Right renal cortex interstitium (tissue), 3 donors: ENCODE measurements around the gene DRICH1. TPM values are rescaled to one million over a fixed set of nuclear protein-coding genes. Genes with fewer than 3 reads are reported as not detected.
"Not testable (repeated sequence)": the region's sequence is repeated elsewhere in the genome, so short reads cannot be mapped to it uniquely, and the experiment has no call there.

Experiments
- DNase-seq, 3 donors: peaks; one replicate each; pipeline ENCODE4 v3.0.0-alpha.2; 2013; ENCODE audit warnings: low read depth in 3 of 3, low spot score in 2 of 3
- polyA plus RNA-seq, 3 donors: library from polyadenylated mRNA; unstranded; fragments of 120-200 nt; gene quantifications; one replicate each; pipeline ENCODE4 v1.2.1, GENCODE V29; 2013; ENCODE audit not compliant: insufficient read length in 3 of 3

DRICH1 gene
- polyA plus RNA-seq, 3 donors, result 1.4 to 2.5 (median 1.7) TPM

DNA sequence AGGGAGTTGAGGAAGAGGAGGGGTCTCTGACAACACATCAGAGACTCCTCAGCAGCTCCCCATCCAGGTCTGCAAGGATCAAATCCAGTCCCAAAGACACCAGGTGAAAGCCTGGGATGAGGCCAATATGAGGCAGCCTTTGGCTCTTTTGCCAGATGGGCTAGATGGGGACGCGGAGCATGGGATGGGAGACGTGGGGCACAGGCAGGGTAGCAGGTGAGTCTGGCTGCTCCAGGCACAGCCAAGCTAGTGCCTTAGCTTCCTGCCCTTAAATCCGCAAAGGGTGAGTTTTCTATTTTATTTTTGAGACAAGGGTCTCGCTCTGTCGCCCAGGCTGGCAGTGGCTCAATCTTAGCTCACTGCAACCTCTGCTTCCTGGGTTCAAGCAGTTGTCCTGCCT is 19.6 kb upstream of the DRICH1 start:
- no peak for DNase-seq

DNA sequence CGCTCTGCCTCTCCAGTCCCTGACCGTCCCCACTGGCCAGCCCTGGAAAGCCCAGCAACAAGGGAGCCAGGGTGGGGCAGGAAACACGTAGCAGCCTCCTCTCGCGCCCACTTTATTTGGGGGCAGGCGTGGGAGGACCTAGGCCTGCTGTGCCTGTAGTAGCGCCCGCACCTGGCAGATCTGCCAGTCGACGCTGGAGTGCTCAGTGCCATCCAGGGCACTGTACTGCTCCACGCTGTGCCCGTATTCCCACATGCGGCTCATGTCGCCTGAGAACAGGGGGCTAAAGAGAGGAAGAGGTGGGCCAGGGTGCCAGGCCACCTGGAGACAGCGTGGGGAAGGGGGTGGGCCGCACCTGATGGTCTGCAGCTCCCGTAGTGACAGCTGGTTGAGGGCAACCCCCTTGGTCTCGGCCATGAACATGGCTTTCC is 17.0 kb upstream of the DRICH1 start:
- no peak for DNase-seq

DNA sequence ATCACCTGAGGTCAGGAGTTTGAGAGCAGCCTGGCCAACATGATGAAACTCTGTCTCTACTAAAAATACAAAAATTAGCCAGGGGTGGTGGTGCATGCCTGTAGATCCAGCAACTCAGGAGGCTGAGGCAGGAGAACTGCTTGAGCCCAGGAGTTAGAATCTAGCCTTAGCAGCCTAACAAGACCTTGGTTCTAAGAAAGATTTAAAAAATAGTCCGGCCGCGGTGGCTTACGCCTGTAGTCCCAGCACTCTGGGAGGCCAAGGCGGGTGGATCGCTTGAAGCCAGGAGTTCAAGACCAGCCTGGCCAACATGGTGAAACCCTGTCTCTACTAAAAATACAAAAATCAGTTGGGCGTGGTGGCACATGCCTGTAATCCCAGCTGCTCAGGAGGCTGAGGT is 14.4 kb upstream of the DRICH1 start:
- not testable (repeated sequence) for DNase-seq

DNA sequence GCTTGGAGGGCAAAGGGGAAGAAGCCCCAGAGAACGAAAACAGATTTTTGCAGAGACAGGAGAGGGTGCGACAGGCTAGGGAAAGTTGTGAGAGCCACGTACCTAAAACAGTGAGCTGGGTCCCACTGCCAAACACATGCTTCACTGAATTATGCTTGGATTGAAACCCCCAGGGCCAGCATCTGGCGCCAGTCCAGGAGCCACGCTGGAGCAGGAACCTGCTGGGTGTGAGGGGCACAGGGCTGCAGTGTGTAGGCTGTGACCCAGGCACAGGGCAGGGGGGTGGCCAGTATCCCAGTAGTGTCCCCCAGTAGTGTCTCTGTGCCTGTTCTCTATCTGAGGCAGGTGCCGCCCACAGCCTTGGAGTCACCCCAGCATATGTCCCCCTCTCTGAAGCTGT is 8.1 kb upstream of the DRICH1 start:
- DNase-seq, result not testable (repeated sequence)

DNA sequence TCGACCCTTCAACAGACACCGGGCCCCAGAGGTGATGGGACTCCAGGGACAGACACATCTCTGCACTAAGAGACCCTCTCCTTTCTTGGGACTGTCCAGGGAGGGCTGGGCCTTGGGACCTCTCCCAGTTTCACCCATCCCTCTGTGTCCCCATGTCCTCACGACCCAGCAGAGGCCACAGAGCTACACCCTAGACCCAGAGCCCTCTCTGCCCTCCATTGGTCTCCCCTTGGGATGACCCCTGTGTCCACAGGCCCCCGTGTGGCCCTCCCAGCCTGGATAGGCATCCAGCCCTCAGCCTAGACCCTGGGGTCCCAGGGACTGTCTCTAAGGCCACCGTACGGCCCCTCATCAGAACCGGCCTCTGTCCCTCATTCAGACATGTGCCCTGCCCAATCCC is 7.5 kb upstream of the DRICH1 start:
- DNase-seq, result no peak

DNA sequence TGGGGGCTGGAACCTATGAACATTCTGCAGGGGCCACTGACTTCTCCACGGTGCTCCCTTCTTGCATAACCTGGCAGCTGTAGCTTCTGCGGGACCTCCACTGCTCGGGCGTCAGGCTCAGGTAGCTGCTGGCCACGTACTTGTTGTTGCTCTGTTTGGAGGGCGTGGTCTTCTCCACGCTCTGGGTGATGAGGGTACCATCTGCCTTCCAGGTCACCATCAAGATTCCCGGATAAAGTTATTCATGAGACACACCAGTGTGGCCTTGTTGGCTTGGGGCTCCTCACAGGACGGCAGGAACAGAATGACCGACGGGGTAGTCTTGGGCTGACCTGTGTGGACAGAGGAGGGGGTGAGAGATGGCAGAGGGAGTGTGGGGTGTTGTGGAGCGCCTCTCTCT is 6.5 kb upstream of the DRICH1 start:
- no peak for DNase-seq

DNA sequence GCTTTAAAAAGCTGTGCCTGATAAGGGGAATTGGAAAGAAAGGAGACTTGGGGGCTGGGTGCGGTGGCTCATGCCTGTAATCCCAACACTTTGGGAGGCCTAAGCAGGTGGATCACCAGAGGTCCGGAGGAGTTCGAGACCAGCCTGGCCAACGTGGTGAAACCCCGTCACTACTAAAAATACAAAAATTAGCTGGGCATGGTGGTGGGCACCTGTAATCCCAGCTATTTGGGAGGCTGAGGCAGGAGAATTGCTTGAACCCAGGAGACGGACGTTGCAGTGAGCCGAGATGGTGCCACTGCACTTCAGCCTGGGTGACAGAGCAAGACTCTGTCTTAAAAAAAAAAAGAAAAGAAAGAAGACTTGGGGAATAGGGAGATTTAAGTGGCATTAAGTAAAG is 3.2 kb upstream of the DRICH1 start:
- DNase-seq, result not testable (repeated sequence)

DNA sequence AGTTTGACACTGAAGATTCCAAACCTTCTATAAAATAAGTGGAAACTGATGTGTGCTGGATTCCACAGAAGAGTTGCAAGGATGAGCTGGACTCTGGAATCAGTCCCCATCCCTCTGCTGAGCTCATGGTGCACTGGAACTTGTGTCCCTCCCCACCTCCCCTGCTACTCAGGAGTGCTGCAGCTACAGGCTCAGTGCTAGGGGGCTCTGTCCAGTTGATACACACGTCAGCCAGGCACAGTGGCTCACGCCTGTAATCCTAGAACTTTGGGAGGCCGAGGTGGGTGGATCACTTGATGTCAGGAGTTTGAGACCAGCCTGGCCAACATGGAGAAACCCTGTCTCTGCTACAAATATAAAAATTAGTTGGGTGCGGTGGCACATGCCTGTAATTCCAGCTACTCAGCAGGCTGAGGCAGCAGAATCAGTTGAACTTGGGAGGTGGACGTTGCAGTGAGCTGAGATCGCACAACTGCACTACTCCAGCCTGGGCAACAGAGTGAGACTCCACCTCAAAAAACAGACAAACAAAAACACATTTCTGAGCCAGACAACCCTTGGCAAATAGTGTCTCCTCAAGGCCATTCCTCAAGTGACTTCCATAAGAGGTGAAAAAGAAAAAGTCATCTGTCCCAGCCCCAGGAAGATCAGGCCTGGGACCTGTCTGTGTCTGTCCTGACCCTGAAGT is 3.9 kb downstream of the DRICH1 start:
- not testable (repeated sequence) for DNase-seq

DNA sequence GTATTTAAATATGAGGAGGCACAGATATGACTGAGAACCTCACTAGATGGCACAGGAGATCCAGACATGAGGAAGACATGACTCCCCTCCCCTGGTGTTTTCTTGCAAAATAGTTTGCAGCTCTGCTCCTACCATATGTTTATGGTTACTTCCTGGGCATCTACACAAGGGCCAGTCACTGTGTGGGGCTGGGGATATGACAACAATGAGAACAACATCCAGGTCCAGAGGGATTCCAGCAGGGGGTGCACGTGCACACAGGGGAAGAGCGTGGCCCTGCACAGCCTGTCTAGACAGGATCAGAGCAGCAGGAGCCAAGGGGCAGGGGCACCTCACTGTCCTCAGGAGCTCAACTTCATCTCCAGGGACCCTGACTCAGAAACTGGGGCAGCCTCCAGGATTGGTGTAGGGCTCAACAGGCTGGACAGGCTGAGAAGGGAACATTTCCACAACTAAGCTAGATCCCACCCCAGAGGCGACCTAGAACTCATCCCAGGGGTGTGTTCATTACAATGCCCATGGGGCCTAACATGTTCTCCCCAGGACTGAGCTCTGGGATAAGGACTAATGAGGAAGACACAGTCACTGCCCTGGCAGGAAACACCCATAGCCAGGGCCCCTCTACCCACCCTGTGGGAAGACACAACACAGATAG is 4.6 kb downstream of the DRICH1 start:
- DNase-seq, result not testable (repeated sequence)

DNA sequence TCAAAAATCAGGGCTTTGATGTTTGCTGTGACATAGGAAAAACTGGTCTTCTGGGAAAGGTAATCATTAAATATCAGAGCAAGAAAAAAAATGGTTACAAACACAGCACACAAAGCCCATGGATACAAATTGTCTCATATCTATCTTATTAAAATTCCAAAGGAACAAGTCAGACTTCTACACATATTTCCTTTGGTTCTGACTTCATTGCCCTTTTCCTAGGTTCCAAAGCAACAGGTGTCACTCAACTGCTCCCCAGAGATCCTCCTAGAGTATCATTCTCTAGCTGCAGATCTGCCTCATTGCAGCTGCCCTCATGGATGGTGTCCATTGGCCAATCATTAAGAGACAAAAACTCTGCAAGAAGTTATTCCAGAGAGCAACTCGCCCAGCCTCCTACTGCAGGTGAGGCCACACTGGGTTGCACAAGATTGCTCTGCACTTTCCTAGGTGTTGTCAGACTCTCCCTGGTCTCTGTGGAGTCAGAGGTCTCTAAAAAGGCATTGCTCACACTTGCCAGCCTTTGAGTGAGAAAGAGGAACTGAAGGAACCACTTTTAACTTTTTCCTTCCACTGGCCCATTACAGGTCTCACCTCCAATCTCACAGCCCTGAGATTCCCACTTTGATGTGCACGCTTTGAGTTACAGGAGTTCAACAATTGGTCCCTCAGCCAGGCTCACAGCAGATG is 5.7 kb downstream of the DRICH1 start:
- no peak for DNase-seq

DNA sequence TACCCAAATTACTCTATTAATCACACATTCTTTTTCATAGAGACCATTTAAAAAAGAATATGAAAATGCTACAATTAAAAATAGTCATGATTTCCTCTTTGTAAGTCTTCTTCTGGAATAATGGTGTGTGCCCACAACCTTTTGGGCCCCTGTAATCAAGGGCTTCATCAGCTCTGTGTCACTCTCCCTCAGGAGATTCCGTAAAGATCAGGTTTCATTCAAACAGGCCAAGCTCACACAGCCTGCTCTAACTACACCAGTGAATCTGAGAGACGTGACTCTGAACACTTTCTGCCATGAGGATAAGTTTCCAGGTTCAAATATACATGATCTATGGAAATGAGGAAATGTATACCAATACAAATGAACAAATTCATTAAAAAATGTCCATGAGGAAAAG is 9.5 kb downstream of the DRICH1 start:
- DNase-seq, result no peak

DNA sequence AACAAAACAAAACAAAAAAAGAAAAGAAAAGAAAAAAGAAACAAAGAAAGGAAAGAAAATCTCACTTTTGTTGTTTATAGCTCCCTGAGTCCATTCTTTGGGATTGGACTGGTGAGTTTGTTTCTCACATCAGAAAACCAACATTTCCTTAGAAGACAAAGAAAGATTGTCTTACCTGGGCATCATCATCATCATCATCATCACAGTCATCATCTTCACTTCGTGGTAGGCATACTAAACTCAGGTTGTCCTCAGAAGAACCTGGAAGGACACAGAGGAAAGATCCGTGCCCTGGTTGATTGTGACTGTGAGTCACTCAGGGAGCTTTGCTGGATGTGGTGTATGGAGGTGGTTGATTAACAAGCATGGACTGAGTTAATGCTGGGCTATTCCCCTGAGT is 10.2 kb downstream of the DRICH1 start:
- DNase-seq, result not testable (repeated sequence)

DNA sequence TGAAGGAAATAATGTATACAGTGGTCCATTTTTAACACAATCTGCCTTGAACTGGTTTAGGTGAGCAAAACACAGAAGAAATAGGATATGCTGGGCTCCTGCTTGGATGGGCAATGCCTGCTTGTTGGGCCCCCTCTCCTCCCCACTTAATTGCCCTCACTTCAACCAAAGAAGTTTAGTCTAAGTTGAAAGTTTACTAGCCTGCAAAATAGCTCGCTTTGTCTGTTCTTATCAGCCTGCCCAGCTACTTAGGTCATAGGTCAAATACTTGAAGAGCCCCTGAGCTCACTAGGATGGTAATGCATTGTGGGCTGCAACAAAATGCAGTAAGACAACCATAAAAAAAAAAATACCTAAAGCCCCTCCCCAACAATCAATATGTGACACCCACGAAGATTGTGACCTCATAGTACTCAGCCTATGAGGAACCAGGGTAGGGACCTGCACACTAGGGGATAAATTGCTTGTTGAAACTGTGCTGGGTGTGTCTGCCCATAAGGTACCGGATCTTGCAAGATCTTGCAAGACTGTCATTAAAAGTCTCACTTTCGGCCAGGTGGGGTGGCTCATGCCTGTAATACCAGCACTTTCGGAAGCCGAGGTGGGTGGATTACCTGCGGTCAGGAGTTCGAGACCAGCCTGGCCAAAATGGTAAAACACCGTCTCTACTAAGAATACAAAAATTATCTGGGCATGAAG is 10.9 kb downstream of the DRICH1 start:
- no peak for DNase-seq

DNA sequence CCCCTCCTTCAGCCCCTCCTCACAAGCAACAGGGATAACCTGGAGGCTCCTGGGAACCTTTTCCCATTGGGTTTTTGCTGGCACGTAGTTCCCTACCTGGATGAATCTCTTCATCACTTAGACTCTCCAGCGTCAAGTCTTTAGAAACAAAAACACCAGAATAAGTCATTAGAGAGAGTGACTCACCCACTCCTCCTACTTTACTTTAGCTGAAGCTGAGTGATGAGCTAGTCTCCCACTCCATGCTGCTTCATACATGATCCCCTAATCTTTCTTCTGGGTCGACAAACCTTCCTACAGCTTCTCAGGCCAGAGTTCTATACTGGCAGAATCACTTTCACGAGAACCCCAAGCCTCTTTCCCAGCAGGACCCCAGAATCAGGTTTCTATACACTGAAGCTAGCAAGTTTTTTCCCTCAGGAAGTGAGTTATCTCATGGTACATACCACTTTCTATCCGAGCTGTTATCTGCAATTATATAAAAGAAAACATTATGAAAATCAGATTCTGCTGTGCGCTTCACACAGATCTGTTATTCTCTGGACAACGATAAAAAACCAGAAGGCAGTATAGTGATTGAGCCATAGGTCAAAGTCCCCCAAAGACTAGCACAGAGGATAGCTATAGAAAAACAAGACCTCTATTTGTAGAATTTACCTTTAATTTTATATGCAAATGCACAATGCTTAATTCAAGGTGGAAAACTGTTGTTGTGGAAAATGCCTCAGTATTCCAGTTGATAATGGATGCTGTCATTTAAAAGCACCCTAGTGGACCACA is 18.7 kb downstream of the DRICH1 start:
- no peak for DNase-seq

DNA sequence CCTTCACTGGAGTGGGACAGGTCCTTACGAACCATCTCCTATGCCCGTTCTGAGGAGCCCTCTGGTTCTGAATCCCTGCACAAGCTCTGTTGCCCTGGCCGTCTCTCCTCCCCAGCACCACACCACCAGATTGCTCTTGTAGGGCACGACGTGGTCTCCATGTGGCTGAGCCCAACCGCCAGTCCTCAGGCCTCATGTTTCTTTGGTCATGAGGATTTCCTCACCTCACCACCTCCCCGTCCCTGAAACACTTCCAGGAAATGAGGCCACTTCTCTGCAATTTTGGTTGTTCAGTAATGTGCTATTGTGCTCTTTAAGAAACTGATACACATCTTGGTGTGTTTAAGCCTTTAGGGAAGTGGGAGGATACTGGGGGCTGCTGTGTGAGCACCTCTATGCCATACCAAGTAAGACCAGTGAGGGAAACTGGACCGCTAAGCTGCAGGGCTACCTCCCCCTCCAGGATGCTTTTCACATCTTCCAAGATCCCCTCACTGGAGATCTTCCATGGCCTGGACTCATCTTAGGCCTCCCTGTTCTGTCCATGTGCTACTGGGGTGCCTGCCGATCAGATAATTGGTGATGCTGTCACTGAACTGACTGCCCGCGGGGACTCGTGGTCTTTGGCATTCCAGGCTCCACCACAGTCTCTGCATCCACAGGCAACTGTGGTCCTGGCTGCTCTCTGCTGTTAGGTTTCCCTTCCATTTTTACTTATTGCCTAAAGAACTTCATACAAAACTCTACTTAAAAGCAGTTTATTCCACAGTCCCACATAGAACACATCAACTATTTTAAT is 21.9 kb downstream of the DRICH1 start:
- DNase-seq, result no peak

DNA sequence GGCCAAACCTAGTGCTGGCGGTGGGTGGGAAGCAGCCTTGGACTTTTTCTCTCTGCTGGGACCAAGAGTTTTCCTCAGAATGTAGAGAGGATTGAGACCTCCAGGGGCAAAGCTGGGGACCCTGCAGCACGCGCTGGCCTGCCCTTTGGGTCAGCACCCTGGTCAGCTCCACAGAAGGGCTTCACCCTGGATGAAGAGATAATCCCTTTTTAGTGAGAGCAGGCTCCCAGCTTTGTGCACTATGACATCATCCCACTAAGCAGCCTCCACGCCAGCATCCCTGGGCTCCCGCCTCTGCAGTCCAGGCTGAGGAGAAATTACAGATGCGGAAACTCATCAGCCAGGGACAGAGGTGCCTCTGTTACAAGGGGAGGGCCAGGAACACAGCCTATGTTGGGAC is 23.5 kb downstream of the DRICH1 start:
- no peak for DNase-seq

DNA sequence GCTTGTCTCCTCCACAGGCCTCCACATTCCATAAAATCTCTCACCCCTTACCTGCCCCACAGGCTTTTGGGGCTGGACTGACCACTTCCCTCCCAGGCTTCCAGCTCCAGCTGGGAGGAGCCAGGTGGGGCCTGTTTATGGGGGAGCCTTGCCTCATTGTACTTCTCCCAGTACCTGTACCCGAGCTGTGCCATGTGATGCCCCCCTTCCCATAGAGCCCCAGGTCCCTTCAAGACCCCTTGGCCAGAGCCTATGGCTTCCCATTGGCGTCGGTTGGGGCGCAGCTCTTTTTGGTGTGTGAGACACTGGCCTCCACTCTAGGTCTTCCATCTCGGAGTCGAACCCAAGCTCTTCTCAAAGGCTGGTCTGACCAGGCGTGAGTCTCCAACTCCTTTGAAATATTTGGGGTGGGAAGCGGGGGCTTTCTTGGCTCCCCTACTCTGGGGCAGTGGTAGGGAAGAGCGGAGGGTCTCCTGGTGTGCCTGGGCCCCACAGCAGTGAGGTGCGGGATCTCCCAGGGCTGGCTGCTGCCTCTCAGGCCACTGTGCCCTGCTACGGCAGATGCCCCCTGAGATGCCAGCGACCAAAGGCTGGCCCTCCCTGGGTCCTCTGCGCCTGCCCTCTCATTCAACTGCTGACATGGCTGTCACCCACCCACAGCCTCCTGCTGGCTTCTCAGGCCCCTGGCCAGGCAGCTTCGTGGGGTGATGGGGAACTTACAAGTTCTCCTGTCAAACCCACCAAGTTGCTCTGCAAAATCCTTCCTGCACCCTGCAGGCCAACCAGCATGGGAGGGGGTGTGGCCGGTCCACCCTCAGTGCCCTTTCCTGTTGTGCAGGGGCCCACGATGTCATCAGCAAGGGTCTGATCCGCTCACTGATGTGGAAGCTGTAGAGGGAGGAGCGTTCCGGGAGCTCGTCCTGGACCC is 25.7 kb downstream of the DRICH1 start:
- DNase-seq, result no peak

DNA sequence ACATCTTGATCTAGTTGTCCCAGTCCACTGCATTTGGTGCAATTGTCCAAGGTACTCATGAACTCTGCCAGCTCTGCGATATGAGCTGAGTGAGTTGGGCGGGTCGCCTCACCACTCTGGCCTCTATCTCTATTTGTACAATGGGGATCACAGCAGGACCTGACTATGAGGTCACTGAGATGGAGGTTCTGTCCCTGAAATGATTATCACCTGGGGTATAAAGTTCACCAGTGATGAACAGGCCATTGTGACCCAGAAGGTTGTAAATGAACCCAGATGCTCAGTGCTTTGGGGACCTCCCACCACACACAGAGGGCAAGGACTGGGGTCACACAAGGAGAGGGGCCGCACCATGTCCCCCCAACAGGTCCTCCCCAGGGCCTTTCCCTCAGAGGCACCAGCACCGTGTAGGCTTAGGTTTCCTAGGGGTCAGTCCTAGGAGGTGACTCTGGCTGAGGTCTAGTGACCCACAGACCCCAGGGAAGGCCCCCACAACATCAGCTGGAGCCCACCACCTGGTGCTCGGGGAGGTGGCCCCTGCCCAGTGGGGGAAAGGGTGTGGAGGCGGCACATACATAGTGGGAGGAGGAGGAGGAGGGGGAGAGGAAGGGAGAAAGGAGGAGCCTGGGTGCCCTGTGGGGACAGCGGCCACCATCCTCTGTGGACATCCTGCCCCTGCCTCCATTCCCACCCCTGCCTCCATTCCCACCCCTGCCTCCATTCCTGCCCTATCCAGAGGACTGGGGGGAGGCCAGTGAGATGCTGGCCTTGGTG is 27.0 kb downstream of the DRICH1 start:
- no peak for DNase-seq
